ENCODE data around the gene TPSG1.

The TPSG1 gene

GRCh38 chr16:1194665-1195392 is 30.2 kb downstream of the TPSG1 start (continued):
- no peak for TF ChIP-seq ZC3H10 (CRISPR knock-in tag; IDR thresholded peaks at IDR 0.05)
- TF ChIP-seq TSHZ2 (CRISPR knock-in tag; IDR thresholded peaks at IDR 0.05): no peak
- no peak for TF ChIP-seq OSR1 (CRISPR knock-in tag; IDR thresholded peaks at IDR 0.05)
- TF ChIP-seq PPARA (CRISPR knock-in tag; IDR thresholded peaks at IDR 0.05; ENCODE audit: borderline replicate concordance): no peak
- no peak; the same call in 1 of the 2 replicates for TF ChIP-seq PATZ1 (CRISPR knock-in tag; IDR thresholded peaks at IDR 0.05; ENCODE audit: borderline replicate concordance)

- TF ChIP-seq ESRRG (CRISPR knock-in tag; IDR thresholded peaks at IDR 0.05): no peak
- ATAC-seq: no peak
These were observed 31.1 kb downstream of the TPSG1 start for GRCh38 chr16:1193825-1194581.

GRCh38 chr16:1193143-1193824 is 31.8 kb downstream of the TPSG1 start:
- peak; percentile 59 for ATAC-seq
- TF ChIP-seq BACH2 (CRISPR knock-in tag; IDR thresholded peaks at IDR 0.05; ENCODE audit: borderline replicate concordance): no peak
- no peak for TF ChIP-seq OSR1 (CRISPR knock-in tag; IDR thresholded peaks at IDR 0.05)
- TF ChIP-seq ZC3H10 (CRISPR knock-in tag; IDR thresholded peaks at IDR 0.05): no peak
- no peak for TF ChIP-seq CREB5 (CRISPR knock-in tag; IDR thresholded peaks at IDR 0.05; ENCODE audit: low read depth)
- no peak for TF ChIP-seq ZNF565 (CRISPR knock-in tag; conservative IDR thresholded peaks at IDR 0.05; ENCODE audit: low read depth)
- no peak for TF ChIP-seq RARB (CRISPR knock-in tag; IDR thresholded peaks at IDR 0.05)
- TF ChIP-seq GLIS3 (CRISPR knock-in tag; IDR thresholded peaks at IDR 0.05): no peak
- no peak for TF ChIP-seq CSRNP3 (CRISPR knock-in tag; IDR thresholded peaks at IDR 0.05)
- no peak for TF ChIP-seq SNAI2 (CRISPR knock-in tag; IDR thresholded peaks at IDR 0.05)
- TF ChIP-seq ZFP3 (CRISPR knock-in tag; IDR thresholded peaks at IDR 0.05): no peak
- no peak for TF ChIP-seq PPARA (CRISPR knock-in tag; IDR thresholded peaks at IDR 0.05; ENCODE audit: borderline replicate concordance)
- TF ChIP-seq ISL1 (CRISPR knock-in tag; IDR thresholded peaks at IDR 0.05): no peak
- no peak for TF ChIP-seq ZFP30 (CRISPR knock-in tag; IDR thresholded peaks at IDR 0.05)
- TF ChIP-seq PATZ1 (CRISPR knock-in tag; IDR thresholded peaks at IDR 0.05; ENCODE audit: borderline replicate concordance): no peak

All from SK-N-SH treated with all-trans-retinoic acid at 6 μM for 48 hours (cell line).